ENCODE data around the gene AKT3.
A peak's percentile ranks its signal among the peaks of the same experiment; 100 is the strongest.

The AKT3 gene

GRCh38 chr1:243543501-243543900 lies 306.5 kb downstream of the AKT3 start:
- no peak for TF ChIP-seq CTCF (IDR thresholded peaks at IDR 0.05; ENCODE audit: low read depth, low read length)
- DNase-seq (ENCODE audit: low read depth in 2 of 2) = no peak
- H3K4me3 ChIP-seq (replicated peaks in 1 of 2; ENCODE audit: low read depth in 2 of 2, low read length in 2 of 2) = no peak overlapping the region

GRCh38 chr1:243542739-243543415 lies 307.2 kb downstream of the AKT3 start:
- no peak for TF ChIP-seq CTCF (IDR thresholded peaks at IDR 0.05; ENCODE audit: low read depth, low read length)

GRCh38 chr1:243539636-243540035 lies 310.4 kb downstream of the AKT3 start:
- peak in 1 of 2 donors; percentile 48 for DNase-seq (ENCODE audit: low read depth in 2 of 2)
- no peak for TF ChIP-seq CTCF (IDR thresholded peaks at IDR 0.05; ENCODE audit: low read depth, low read length)
- no peak overlapping the region for H3K4me3 ChIP-seq (replicated peaks in 1 of 2; ENCODE audit: low read depth in 2 of 2, low read length in 2 of 2)

More at GRCh38 chr1:243542739-243543415, 307.2 kb downstream of the AKT3 start:
- H3K4me3 ChIP-seq (replicated peaks in 1 of 2; ENCODE audit: low read depth in 2 of 2, low read length in 2 of 2) = no peak overlapping the region
- no peak for DNase-seq (ENCODE audit: low read depth in 2 of 2)

DNA sequence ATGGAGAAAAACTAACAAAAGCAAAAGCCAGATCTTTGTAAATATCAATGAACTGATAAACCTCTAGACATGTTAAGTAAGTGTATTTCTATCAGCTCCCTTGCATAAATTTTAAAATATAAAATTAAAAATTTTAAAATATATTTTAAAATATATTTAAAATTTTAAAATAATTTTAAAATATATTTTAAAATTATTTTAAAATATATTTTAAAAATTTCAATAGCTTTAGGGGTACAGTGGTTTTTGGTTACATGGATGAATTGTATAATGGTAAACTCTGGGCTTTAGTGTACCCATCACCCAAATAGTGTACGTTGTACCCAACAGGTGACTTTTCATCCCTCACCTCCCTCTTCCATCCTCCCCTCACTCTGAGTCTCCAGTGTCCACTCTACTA lies 315.0 kb downstream of the AKT3 start:
- TF ChIP-seq CTCF (IDR thresholded peaks at IDR 0.05; ENCODE audit: low read depth, low read length) = no peak
- H3K4me3 ChIP-seq (replicated peaks in 1 of 2; ENCODE audit: low read depth in 2 of 2, low read length in 2 of 2) = no peak overlapping the region
- DNase-seq (ENCODE audit: low read depth in 2 of 2) = no peak

DNA sequence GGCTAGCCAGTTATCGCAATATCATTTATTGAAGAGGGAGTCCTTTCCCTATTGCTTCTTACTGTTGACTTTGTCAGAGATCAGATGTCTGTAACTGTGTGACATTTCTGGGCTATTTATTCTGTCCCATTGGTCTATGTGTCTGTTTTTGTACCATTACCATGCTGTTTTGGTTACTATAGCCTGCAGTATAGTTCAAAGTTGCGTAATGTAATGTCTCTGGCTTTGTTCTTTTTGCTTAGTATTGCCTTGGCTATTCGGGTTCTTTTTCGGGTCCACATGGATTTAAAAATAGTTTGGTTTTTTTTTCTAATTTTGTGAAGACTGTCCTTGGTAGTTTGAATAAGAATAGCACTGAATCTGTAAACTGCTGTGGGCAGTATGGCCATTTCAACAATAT lies 320.5 kb downstream of the AKT3 start:
- H3K4me3 ChIP-seq (replicated peaks in 1 of 2; ENCODE audit: low read depth in 2 of 2, low read length in 2 of 2) = no peak overlapping the region
- TF ChIP-seq CTCF (IDR thresholded peaks at IDR 0.05; ENCODE audit: low read depth, low read length) = no peak
- DNase-seq (ENCODE audit: low read depth in 2 of 2) = no peak

DNA sequence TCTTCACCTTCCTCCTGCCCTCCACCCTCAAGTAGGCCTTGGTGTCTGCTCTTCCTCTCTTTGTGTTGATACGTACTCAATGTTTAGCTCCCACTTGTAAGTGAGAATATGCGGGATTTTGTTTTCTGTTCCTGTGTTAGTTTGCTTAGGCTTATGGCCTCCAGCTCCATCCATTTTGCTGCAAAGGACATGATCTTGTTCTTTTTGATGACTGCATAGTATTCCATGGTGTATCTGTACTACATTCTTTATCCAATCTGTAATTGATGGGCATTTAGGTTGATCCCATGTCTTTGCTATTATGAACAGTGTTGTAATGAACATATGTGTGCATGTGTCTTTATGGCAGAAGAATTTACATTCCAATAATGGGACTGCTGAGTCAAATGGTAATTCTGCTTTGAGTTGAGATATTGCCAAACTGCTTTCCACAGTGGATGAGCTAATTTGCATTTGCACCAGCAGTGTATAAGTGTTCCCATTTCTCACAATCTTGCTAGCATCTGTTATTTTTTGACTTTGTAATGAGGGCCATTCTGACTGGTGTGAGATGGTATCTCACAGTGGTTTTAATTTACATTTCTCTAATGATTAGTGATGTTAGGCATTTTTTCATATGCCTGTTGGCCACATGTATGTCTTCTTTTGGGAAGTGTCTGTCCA lies 321.5 kb downstream of the AKT3 start:
- DNase-seq (ENCODE audit: low read depth in 2 of 2) = no peak
- H3K4me3 ChIP-seq (replicated peaks in 1 of 2; ENCODE audit: low read depth in 2 of 2, low read length in 2 of 2) = no peak overlapping the region
- no peak for TF ChIP-seq CTCF (IDR thresholded peaks at IDR 0.05; ENCODE audit: low read depth, low read length)
